ENCODE data around the gene PRKN.
"Not testable (repeated sequence)": the region's sequence is repeated elsewhere in the genome, so short reads cannot be mapped to it uniquely, and the experiment has no call there.

DNA sequence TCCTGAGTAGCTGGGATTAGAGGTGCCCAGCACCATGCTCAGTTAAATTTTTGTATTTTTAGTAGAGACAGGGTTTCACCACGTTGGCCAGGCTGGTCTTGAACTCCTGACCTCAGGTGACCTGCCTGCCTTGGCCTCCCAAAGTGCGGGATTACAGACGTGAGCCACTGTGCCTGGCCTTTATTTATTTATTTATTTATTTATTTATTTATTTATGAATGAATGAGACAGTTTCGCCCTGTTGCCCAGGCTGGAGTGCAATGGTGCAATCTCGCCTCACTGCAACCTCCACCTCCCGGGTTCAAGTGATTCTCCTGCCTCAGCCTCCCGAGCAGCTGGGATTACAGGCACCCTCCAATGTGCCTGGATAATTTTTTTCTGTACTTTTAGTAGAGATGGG, 48.7 kb downstream of the PRKN start:
- TF ChIP-seq, protein P1, sequence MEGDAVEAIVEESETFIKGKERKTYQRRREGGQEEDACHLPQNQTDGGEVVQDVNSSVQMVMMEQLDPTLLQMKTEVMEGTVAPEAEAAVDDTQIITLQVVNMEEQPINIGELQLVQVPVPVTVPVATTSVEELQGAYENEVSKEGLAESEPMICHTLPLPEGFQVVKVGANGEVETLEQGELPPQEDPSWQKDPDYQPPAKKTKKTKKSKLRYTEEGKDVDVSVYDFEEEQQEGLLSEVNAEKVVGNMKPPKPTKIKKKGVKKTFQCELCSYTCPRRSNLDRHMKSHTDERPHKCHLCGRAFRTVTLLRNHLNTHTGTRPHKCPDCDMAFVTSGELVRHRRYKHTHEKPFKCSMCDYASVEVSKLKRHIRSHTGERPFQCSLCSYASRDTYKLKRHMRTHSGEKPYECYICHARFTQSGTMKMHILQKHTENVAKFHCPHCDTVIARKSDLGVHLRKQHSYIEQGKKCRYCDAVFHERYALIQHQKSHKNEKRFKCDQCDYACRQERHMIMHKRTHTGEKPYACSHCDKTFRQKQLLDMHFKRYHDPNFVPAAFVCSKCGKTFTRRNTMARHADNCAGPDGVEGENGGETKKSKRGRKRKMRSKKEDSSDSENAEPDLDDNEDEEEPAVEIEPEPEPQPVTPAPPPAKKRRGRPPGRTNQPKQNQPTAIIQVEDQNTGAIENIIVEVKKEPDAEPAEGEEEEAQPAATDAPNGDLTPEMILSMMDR (conservative IDR thresholded peaks at IDR 0.05; ENCODE audit: low read depth, low read length): not testable (repeated sequence)
- TF ChIP-seq EZH2 (IDR thresholded peaks at IDR 0.05; ENCODE audit: borderline replicate concordance, low read depth, low read length, poor library complexity, severe bottlenecking): not testable (repeated sequence)

All from A673 (cell line).